Dendritic cell treated with granulocyte-macrophage colony-stimulating factor and Interleukin-4, amounts not matched to agents 40 ng/mL and 50 ng/mL, for 4 days (primary cell): Measurements from ENCODE around the gene ARMS2.
A peak's percentile ranks its signal among the peaks of the same experiment; 100 is the strongest.

Experiments used
- H3K27ac Mint-ChIP-seq: one replicate; pipeline ENCODE4 v1.8.0; 2022; ENCODE audit warnings: mild to moderate bottlenecking, mixed read lengths
- H3K27me3 Mint-ChIP-seq: one replicate; pipeline ENCODE4 v1.8.0; 2022; ENCODE audit warnings: mild to moderate bottlenecking, mixed read lengths
- H3K36me3 Mint-ChIP-seq: one replicate; pipeline ENCODE4 v1.8.0; 2022; ENCODE audit warnings: low read depth, mixed read lengths
- H3K4me1 Mint-ChIP-seq: one replicate; pipeline ENCODE4 v1.8.0; 2022; ENCODE audit warnings: low read depth, mixed read lengths
- H3K4me3 Mint-ChIP-seq: one replicate; pipeline ENCODE4 v1.8.0; 2022; ENCODE audit warnings: mild to moderate bottlenecking, moderate library complexity, mixed read lengths
- H3K9me3 Mint-ChIP-seq: one replicate; pipeline ENCODE4 v1.8.0; 2022; ENCODE audit warnings: mixed read lengths
- intact Hi-C: fragments of 100-400 bp; cut with micrococcal nuclease; formaldehyde crosslinking; loops from one replicate; pipeline ENCODE4 v1.15.0; 2022

ARMS2 gene

DNA sequence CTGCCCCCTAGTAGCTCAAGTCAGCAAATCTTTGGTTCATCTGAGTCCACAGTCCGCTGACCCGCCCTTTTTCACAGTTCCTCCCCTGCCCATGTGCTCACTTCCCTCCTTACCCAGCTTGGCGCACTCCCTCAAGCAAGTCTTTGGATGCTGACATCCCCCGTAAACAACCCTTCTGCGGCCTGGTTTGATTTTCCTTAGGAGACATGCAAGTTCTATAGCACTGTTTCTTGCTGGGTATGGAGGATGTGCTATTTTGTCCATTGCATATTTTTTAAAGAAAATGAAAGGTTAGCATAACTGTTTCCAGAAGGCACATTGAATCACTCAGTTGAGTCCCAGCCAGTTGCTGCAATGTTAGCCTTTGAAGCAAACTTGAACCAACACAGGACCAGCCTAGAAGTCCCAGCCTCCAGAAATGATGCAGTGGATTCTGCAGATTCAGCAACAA, 45.1 kb downstream of the ARMS2 start:
- Mint-ChIP-seq H3K27ac (peak overlapping the region; percentile 17), H3K4me3 (no peak overlapping the region), H3K9me3 (no peaks in the 10 kb centered on the region), H3K36me3 (no peaks in the 10 kb centered on the region), H3K27me3 (peaks cover 35% of the 10 kb centered on the region), H3K4me1 (peaks cover 44% of the 10 kb centered on the region)
- intact Hi-C loops = no loop called here

DNA sequence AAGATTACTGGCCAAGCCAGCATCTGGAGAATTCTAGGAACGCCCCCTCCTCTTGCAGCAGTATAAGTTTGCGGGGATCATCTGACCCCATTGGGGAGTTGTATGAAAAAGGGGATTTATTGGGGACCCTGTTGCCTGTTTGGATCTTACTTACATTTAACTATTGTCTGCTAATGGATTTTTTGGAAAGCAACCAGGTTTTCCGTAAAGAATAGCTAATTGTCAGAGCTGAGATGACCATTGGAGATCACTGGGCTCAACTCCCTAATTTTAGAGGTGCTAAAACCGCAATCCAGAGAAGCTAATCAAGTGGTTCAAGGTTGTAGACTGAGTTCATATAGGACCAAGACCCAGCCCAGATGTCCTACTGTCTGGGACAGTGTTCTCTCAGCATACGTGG, 45.7 kb downstream of the ARMS2 start:
- Mint-ChIP-seq H3K36me3 (no peaks in the 10 kb centered on the region), H3K9me3 (no peaks in the 10 kb centered on the region), H3K4me3 (no peak overlapping the region), H3K27me3 (peaks cover 33% of the 10 kb centered on the region), H3K4me1 (peaks cover 37% of the 10 kb centered on the region), H3K27ac (no peak overlapping the region)
- intact Hi-C loops = no loop called here

DNA sequence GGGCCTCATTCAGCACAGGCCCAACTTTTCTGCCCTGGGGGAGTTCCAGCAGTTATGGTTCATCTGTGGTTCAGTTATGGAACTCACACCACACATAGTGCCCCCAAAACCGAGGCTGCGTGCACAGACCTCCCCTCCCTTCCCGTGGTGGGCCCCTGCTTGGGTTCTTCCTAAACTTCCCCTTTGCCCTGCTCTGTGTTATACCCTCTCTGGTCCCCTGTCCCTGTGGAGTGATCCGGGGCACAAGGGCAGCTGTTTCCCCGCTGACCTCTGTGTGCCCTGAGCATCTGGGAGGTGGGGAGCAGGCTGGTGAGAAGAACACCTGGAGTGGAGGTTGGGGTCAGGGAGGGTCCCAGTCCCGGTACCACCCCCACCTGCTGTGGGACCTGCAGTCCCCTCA, 46.3 kb downstream of the ARMS2 start:
- Mint-ChIP-seq H3K4me1 (peaks cover 33% of the 10 kb centered on the region), H3K9me3 (no peaks in the 10 kb centered on the region), H3K27ac (no peak overlapping the region), H3K36me3 (no peaks in the 10 kb centered on the region), H3K27me3 (peaks cover 33% of the 10 kb centered on the region), H3K4me3 (no peak overlapping the region)
- intact Hi-C loops = no loop called here

DNA sequence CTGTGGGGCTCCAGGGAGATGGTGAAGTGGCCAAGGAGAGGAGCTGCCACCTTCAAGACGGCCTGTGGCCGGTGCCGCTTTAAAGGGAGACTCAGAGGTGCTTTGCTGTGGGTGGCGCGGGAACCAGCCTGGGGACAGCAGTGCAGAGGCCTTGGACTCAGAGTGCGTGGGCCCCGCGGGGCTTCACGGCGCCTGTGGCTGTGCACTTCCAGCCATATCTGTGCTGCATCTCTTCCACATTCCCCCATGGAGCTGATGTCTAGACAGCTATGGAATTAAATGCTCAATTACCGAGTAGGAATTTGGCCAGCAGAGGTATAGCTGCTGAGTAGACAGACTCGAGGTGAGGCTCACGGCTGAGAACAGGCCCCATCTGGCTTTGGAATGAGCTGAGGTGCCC, 48.6 kb downstream of the ARMS2 start:
- intact Hi-C loops = no loop called here
- Mint-ChIP-seq H3K9me3 (no peaks in the 10 kb centered on the region), H3K4me1 (peaks cover 21% of the 10 kb centered on the region)

DNA sequence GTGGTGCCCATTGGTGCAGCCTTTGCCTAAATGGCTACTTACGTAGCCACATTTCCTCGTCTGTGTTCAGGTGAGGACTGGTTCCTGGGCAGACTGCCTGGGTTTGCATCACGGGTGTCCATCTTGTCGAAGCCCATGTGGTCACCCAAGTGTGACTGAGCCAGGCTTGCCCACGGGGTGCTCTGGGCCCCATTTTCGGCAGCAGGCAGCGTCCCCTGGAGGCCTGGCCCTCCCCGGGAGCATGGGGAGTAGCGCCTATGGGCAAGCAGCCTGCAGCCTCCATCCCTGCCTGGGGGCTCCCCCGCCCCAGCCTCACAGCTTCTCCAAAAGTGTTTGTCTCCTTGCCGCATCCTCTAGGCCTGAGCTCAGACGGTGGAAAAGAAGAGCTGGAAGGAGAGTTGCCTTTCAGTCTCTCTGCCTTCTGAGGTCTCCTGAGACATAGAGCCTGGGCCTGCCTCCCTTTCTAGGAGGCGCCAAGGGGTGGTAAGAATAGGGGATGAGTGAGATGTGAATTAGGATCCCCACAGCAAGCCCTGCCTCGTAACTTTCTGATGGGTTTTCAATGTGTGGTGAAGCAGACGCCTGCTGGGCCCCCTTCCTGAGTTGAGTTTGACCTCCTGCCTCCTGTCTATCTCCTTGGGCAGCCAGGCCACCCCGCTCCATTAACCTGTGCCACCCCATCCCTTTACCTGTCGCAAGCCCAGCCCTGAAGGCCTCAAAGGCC, 49.6 kb downstream of the ARMS2 start:
- Mint-ChIP-seq H3K27me3 (peaks cover 14% of the 10 kb centered on the region), H3K36me3 (no peaks in the 10 kb centered on the region), H3K9me3 (no peaks in the 10 kb centered on the region), H3K4me3 (no peak overlapping the region), H3K4me1 (peaks cover 10% of the 10 kb centered on the region), H3K27ac (no peak overlapping the region)
- intact Hi-C loops = no loop called here

More for the DNA sequence above, 48.6 kb downstream of the ARMS2 start:
- Mint-ChIP-seq H3K27ac (no peak overlapping the region), H3K27me3 (peaks cover 21% of the 10 kb centered on the region), H3K4me3 (no peak overlapping the region), H3K36me3 (no peaks in the 10 kb centered on the region)

DNA sequence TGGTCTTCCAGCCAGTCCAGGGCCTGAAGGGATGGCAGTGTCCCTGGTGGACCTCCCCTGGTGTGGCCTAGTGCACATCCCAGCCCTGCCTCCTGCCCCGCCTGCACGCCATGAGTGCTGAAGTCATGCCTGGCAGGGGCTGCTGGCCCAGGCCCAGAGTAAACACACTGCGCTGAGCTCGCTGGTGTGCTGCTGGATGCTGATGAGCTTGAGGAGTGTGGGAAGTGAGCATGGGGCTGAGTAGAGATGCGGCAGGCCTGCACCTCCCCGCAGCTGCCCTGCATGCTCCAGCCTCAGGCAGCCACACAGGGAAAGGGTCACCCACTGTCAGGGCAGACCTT, 50.1 kb downstream of the ARMS2 start:
- intact Hi-C loops = no loop called here
- no peaks in the 10 kb centered on the region for H3K36me3 Mint-ChIP-seq
- H3K4me1 Mint-ChIP-seq = peaks cover 5% of the 10 kb centered on the region
- no peaks in the 10 kb centered on the region for H3K9me3 Mint-ChIP-seq
- no peak overlapping the region for H3K4me3 Mint-ChIP-seq
- H3K27me3 Mint-ChIP-seq = peaks cover 14% of the 10 kb centered on the region
- no peak overlapping the region for H3K27ac Mint-ChIP-seq

DNA sequence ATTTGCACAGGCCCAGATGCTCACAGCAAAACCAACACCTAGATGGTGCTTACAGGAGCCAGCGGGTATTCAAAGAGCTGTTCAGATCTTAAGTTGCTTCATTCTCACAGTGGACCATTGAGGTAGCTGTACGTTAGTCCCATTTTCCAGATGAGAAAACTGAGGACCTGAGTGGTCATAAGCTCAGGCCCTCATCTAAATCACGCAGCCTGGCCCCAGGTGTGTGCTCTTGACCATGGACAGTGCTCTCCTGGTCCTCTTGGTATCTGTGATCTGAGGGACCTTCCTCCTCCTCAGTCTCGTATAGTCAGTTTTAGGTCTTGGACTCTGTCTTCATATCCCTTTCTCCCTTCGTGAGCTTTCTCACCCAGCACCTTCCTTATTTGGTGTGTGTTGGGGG, 50.6 kb downstream of the ARMS2 start:
- H3K27me3 Mint-ChIP-seq = peaks cover 14% of the 10 kb centered on the region
- intact Hi-C loops = no loop called here
- H3K4me3 Mint-ChIP-seq = no peak overlapping the region
- no peaks in the 10 kb centered on the region for H3K9me3 Mint-ChIP-seq
- no peak overlapping the region for H3K27ac Mint-ChIP-seq
- peaks cover under 1% of the 10 kb centered on the region for H3K4me1 Mint-ChIP-seq
- H3K36me3 Mint-ChIP-seq = no peaks in the 10 kb centered on the region

DNA sequence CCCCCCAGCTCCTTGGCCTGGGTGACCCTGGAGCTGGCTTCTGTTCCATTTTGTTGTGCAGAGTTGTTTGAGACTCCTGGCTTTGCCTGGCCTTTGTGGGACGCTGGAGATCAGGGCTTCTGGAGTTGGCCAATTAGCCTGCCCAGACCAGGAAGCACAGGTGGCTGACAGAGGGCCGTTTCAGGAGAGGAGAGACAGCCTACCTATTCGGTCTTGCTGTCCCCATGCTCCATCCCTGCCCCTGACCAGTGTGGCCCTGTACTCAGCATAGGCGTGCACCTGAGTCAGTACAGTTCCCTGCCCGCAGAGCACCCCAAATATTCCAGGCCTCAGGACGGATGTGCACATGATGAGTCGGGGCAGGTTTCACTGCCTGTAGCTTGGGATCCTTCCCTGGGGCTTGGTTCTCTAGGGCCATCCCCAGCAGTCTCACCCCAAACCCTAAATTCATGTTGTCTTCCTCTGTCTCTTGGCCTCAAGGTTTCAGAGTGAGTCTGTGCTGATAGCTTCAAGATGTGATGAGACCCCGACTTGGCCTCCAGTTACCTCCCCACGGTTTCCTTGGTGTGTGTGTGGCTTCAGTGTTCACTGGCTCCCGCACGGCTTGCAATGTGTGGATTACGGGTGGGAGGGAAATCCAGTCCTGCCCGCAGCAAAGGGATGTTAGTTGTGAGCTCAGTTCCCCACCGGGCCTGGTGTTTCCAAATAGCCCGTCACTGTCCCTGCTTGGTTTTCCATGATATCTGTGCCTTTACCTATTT, 51.6 kb downstream of the ARMS2 start:
- intact Hi-C loops = no loop called here
- no peaks in the 10 kb centered on the region for H3K36me3 Mint-ChIP-seq

More for the DNA sequence above, 51.6 kb downstream of the ARMS2 start:
- H3K4me1 Mint-ChIP-seq = no peaks in the 10 kb centered on the region
- no peak overlapping the region for H3K4me3 Mint-ChIP-seq
- peaks cover 9% of the 10 kb centered on the region for H3K27me3 Mint-ChIP-seq
- no peaks in the 10 kb centered on the region for H3K9me3 Mint-ChIP-seq
- no peak overlapping the region for H3K27ac Mint-ChIP-seq
